Testis (tissue), 2 donors: Measurements from ENCODE around the gene RAB39B.

Experiments used
- CTCF ChIP-seq, 3 experiments: fragments of 450-650 bp in 2 of 3; fragments of 200-600 bp in 1 of 3; sonication (generic) in 1 of 3; IDR thresholded peaks; one replicate each; pipeline ENCODE4 v1.5.1; 2016 to 2019; ENCODE audit warnings: antibody characterized with exemption in 3 of 3, mild to moderate bottlenecking in 2 of 3, moderate library complexity in 1 of 3
- POLR2A ChIP-seq: fragments of 450-650 bp; IDR thresholded peaks from one replicate; pipeline ENCODE4 v1.6.1; 2017; ENCODE audit warnings: antibody characterized with exemption, mild to moderate bottlenecking, moderate library complexity

GRCh38 chrX:155213731-155214130 lies 50.6 kb downstream of the RAB39B start:
- TF ChIP-seq CTCF (IDR thresholded peaks at IDR 0.05) (no peak), POLR2A (no peak)
